ENCODE data around the gene SETD4. TPM values are rescaled to one million over a fixed set of nuclear protein-coding genes. Genes with fewer than 3 reads are reported as not detected.

SETD4 gene
- total and polyA plus RNA-seq, 4 donors: 8.1 to 30.3 (median 16.3) TPM

DNA sequence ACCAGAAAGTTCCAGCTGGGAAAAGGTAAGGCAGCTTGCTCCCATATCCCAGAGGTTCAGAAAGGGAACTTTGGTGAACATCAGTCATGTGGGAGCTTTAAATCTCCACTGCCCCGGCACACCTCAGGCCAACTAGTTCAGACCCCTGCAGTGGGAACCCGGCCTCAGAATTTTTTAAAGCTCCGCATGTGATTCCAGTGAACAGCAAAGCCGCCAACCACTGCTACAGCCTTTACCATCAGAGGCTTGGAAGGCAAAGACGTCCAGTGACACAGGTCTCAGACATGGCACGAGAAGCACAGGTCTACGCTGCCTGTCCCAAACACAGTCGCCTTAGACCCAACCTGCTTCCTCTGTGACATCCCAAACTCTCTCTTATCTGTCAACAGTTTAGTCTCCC lies 31.0 kb downstream of the SETD4 start:
- no peaks in the 10 kb centered on the region for H3K36me3 ChIP-seq (ENCODE audit: control insufficient read depth in 4 of 4, insufficient read depth in 4 of 4, low read length in 4 of 4)
- peaks cover 0 to 3% (median 0%) of the 10 kb centered on the region in 5 donors for H3K4me1 ChIP-seq (ENCODE audit: control insufficient read depth in 5 of 5, insufficient read depth in 5 of 5, low read length in 5 of 5)
- H3K9ac ChIP-seq (ENCODE audit: insufficient read depth in 1 of 2, low read length in 2 of 2): no peak overlapping the region
- no peak for TF ChIP-seq CTCF (IDR thresholded peaks at IDR 0.05; ENCODE audit: control extremely low read depth, extremely low read depth)
- no peak for ATAC-seq (ENCODE audit: insufficient read depth, low FRiP score)
- no peaks in the 10 kb centered on the region for H3K27me3 ChIP-seq (ENCODE audit: control insufficient read depth in 3 of 3, insufficient read depth in 3 of 3, low read length in 2 of 3)
- H3K4me3 ChIP-seq: no peak overlapping the region
- no peak for DNase-seq
- no peaks in the 10 kb centered on the region for H3K9me3 ChIP-seq (ENCODE audit: control insufficient read depth in 4 of 4, insufficient read depth in 3 of 4, low read length in 3 of 4)
- H3K27ac ChIP-seq (ENCODE audit: low read depth in 1 of 2, low read length in 1 of 2): no peak overlapping the region
- 96 to 97% methylated on average over 8 of the region's 8 CpGs for WGBS, 2 donors

DNA sequence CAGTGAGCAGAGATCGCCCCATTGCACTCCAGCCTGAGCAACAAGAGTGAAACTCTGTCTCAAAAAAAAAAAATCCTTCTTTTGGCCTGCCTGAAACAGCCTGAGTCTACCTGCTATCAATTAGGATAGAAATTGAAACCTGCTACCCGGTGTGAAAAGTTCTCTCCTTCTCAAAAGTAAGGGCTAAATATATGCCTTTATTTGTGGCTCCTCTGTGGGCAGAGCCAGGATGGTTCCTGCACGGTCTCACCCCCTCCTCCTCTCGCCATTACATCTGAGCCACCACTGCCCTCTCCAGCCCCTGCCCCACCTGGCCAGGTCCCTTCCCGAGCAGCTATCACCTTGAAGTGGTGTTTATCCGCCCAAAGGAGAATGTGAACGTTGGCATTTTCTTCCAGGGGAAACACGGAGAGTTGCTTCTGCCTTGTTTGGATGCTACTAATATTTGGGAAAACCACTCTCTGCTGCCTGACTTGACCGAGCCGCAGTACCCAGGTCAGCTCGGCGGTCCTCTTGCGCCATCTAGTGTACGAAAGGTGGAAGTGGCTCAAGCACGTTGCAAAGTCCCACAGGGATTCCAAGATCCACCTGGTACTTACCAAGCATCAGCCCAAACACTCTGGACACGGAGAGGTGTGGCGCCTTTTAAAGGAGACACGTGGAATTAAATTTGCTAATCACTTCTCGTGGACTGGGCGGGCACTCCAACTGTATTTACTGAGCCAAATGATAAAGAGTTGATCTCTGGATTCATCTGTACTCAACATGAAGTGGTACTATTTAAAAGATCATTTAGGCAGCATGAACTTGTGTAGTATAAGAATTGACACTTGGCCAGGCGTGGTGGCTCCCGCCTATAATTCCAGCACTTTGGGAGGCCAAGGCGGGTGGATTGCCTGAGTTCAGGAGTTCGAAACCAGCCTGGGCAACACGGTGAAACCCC lies 31.9 kb downstream of the SETD4 start:
- DNase-seq (peak; percentile 84 to 88 (median 84)), ATAC-seq (ENCODE audit: insufficient read depth, low FRiP score) (peak; percentile 88)
- no peaks in the 10 kb centered on the region for H3K27me3 ChIP-seq (ENCODE audit: control insufficient read depth in 3 of 3, insufficient read depth in 3 of 3, low read length in 2 of 3)
- no peak overlapping the region for H3K27ac ChIP-seq (ENCODE audit: low read depth in 1 of 2, low read length in 1 of 2)
- 28 to 29% methylated on average over 25 of the region's 25 CpGs for WGBS, 2 donors
- no peaks in the 10 kb centered on the region for H3K36me3 ChIP-seq (ENCODE audit: control insufficient read depth in 4 of 4, insufficient read depth in 4 of 4, low read length in 4 of 4)
- no peak overlapping the region for H3K9ac ChIP-seq (ENCODE audit: insufficient read depth in 1 of 2, low read length in 2 of 2)
- peak; percentile 90 for TF ChIP-seq CTCF (IDR thresholded peaks at IDR 0.05; ENCODE audit: control extremely low read depth, extremely low read depth)
- peaks cover 0 to 4% (median 0%) of the 10 kb centered on the region in 5 donors for H3K4me1 ChIP-seq (ENCODE audit: control insufficient read depth in 5 of 5, insufficient read depth in 5 of 5, low read length in 5 of 5)
- H3K9me3 ChIP-seq (ENCODE audit: control insufficient read depth in 4 of 4, insufficient read depth in 3 of 4, low read length in 3 of 4): no peaks in the 10 kb centered on the region
- no peak overlapping the region for H3K4me3 ChIP-seq

GRCh38 chr21:36027347-36027746 lies 33.0 kb downstream of the SETD4 start:
- WGBS, 2 donors: 87 to 90% methylated on average over 5 of the region's 5 CpGs
- H3K9me3 ChIP-seq (ENCODE audit: control insufficient read depth in 4 of 4, insufficient read depth in 3 of 4, low read length in 3 of 4): no peaks in the 10 kb centered on the region
- DNase-seq (peak in 2 of 3 donors; percentile 11 to 42), ATAC-seq (ENCODE audit: insufficient read depth, low FRiP score) (no peak)
- H3K27ac ChIP-seq (ENCODE audit: low read depth in 1 of 2, low read length in 1 of 2): no peak overlapping the region
- no peak for TF ChIP-seq CTCF (IDR thresholded peaks at IDR 0.05; ENCODE audit: control extremely low read depth, extremely low read depth)
- H3K9ac ChIP-seq (ENCODE audit: insufficient read depth in 1 of 2, low read length in 2 of 2): no peak overlapping the region
- no peaks in the 10 kb centered on the region for H3K36me3 ChIP-seq (ENCODE audit: control insufficient read depth in 4 of 4, insufficient read depth in 4 of 4, low read length in 4 of 4)
- H3K4me1 ChIP-seq (ENCODE audit: control insufficient read depth in 5 of 5, insufficient read depth in 5 of 5, low read length in 5 of 5): peaks cover 0 to 14% (median 3%) of the 10 kb centered on the region in 5 donors
- no peak overlapping the region for H3K4me3 ChIP-seq
- no peaks in the 10 kb centered on the region for H3K27me3 ChIP-seq (ENCODE audit: control insufficient read depth in 3 of 3, insufficient read depth in 3 of 3, low read length in 2 of 3)
